ENCODE results near the gene DNAJC5.
A peak's percentile ranks its signal among the peaks of the same experiment; 100 is the strongest.

The DNAJC5 gene

DNA sequence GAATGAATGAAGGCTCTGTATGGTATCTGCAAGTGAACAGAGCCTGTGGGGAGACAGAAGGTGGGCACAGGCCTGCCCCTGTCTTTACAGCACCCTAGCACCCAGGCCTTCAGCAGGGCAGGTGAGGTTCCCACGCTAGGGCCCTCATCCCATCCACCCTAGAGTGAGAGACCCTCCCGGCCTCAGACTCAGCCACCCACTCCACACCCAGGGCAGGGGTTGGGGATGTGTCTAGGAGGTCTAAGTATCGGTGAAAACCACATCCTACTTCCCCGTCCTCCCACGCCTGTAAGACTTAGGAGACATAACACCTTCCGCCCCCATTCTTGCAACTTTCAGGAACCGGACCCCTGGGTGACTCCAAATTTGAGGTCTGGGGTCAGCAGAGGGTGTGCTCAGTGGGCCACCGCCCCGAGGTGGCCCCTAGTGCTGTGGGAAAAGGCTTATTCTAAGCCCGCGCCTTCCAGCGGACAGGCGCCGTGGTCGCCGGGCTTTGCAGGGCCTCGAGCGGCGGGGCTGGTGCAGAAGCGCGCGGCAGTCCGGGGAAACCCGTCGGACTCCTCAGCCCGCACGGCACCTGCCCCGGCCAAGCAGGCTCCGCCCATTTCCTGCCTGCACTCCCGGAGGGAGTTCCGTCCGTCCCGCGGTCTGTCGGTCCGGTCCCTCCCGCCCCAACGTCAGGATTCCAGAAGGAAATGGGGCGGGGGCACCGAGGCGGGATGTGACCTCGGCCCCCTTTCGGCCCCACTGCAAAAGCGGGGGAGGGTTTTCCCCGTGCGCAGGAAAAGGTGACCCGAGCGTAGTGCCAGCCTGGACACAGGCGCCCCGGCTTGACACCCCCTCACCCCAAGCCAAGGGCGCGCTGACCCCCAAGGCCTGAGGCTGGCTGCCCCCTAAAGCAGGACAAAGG, 83.6 kb downstream of the DNAJC5 start:
- peak in 1 of 2 donors; percentile 36 for DNase-seq (ENCODE audit: low read depth in 1 of 2, low spot score in 1 of 2)

DNA sequence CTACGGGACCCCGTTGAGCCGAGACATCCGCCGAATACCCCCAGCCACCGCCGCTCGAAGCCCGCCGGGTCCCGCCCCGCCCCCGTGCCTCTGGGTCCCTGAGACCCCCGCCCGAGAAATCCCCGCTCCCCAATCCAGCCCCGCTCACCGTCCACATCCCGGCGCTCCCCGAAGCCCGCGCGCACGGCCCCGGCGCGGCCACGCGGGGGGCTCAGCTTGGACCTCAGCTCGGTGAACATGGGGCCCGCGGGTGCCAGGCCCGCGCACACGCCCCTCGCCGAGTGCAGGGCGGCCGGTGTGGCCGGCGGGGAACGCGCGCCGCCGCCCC, 84.3 kb downstream of the DNAJC5 start:
- no peak for DNase-seq (ENCODE audit: low read depth in 1 of 2, low spot score in 1 of 2)

DNA sequence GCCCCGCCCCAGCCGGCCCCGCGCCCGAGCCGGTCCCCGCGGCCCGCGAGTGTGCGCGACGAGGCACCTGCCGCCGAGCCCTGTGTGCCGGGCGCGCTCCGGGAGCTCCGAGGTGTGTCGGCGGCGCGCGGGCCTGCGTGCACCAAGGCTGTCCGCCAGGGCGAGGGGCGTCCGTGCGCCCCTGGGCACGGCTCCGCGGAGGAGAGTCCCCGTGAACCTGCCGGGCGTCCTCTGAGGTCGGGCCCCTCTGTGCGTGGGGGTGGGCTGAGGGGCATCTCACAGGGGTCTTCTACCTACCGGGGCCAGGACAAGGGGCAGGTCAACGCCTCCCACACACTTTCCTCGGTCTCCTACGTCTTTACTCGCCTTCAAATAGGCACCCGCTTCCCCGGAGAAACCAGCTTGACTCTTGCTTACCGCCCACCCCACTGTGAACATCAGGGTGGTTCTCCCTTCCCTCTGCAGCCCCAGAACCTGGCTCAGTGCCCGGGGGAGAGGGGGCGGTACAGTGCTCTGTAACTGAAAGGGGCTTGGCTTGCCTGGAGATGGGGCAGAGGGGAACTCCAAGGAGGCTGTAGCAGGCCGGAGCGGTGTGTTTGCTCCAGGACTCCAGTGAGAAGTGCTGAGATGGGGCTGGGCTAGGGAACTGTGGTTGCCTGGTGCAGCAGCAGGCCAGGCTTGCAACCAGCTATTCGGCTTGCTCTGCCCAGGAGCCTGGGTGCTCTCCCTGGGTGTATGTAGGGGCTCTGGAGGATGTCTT, 84.8 kb downstream of the DNAJC5 start, which contains the start of gene SAMD10:
SAMD10 (minus strand) TSS at position 86 of the 760 bp plus-strand sequence. CDS start 175 bp downstream, outside the sequence.
- DNase-seq (ENCODE audit: low read depth in 1 of 2, low spot score in 1 of 2), result peak in 1 of 2 donors; percentile 81

DNA sequence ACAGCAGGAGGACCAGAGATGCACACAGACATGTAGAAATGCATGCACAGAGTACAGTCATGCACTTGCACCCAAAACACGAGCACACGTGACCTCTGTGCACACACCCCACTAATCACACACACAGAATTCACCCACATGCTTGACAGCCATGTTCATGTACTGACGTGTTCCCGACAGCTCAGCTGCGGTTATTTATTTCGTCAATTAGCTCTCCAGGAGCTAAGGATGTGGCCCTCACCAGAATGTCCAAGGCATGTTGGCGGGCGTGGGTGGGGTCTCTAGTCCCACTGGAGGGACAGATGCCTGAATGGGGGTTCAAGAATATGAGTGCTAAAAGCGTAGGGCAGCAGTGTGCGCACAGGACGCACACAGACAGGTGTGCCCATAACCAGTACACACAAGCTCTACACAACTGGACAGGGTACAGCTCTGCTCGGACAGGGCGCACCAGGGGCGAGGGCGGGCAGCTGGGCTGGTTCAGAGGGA, 85.4 kb downstream of the DNAJC5 start:
- no peak for DNase-seq (ENCODE audit: low read depth in 1 of 2, low spot score in 1 of 2)

DNA sequence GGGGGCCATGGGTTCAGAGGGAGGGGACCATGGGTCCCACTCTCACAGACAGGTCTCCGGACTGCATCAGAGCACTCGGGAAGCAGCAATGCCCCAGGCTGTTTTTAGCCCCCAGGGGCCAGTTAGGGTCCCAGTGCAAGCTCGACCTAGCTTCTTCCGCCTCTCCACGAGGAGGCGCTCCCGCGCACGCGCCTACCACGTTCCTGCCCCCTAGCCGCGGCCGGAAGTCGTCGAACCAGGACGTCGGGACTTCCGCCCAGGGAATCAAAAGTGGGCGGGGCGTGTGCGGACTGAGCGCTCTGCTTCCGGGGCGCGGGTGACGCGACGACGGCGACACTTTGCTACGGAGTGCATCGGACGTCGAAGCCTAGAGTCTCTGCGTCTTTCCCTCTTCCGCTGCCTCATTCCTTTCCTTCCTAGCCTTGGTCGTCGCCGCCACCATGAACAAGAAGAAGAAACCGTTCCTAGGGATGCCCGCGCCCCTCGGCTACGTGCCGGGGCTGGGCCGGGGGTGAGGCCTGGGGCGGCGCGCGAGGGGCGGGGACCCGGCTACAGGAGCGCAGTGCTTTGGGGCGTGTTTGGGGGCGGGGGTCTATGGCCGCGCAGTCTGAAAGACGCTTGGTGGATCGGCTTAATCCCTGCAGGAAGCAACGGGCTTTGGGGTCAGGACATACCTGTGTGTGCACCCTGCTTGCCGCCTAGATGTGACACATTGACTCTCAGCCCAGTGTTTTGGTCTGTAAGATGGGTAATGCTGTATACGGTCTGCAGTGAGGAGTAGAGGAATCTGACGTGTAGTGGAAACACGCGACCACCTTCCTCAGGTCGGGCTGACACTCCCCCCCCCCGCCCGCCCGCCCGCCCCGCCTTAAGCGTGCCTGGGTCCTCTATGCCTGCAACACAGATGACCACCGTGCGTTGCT, 86.1 kb downstream of the DNAJC5 start, which contains the start of gene PRPF6:
PRPF6 (plus strand) TSS at position 327 of the 923 bp plus-strand sequence; CDS start at position 441, 114 bp downstream.
- peak; percentile 89 to 91 for DNase-seq (ENCODE audit: low read depth in 1 of 2, low spot score in 1 of 2)

DNA sequence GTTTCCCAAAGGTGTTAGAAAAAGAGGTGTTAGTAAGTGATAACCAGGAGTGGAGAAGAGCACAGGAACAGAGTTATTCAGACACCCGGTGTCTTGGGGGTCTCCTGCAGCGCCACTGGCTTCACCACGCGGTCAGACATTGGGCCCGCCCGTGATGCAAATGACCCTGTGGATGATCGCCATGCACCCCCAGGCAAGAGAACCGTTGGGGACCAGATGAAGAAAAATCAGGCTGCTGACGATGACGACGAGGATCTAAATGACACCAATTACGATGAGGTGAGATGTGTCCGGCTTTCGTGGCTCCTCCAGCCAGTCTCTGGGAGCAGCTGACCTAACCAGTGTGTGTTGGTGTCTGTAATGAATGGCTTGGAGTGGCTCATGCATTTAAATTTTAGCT, 88.0 kb downstream of the DNAJC5 start:
- no peak for DNase-seq (ENCODE audit: low read depth in 1 of 2, low spot score in 1 of 2)
